Left ventricle myocardium superior (tissue), 1 donor: Measurements from ENCODE around the gene MEGF9. TPM values are rescaled to one million over a fixed set of nuclear protein-coding genes. Genes with fewer than 3 reads are reported as not detected.
"Not testable (repeated sequence)": the region's sequence is repeated elsewhere in the genome, so short reads cannot be mapped to it uniquely, and the experiment has no call there.

Experiments used
- ATAC-seq: fragments of 200-7000 bp; cut with Tn5 transposase; one replicate; pipeline ENCODE4 v1.9.1; 2020; ENCODE audit warnings: mild to moderate bottlenecking, moderate library complexity
- DNase-seq: peaks from one replicate; pipeline ENCODE4 v3.0.0-alpha.2; 2020
- intact Hi-C: fragments of 100-400 bp; cut with micrococcal nuclease; formaldehyde crosslinking; loops from one replicate; pipeline ENCODE4 v1.11.0; 2022
- long read RNA-seq: library from polyadenylated mRNA; unstranded; transcript quantifications from one replicate; pipeline ENCODE4 v2.0.0, GENCODE V29; 2021
- total RNA-seq: library from RNA; stranded (reverse); fragmentation: NEBNext Ultra II Directional; extraction: Animal tissue kit (Norgen Biotek cat#: 25700); gene quantifications from one replicate; pipeline ENCODE4 v1.2.1, GENCODE V29; 2021
- donor health status: DM: no; HTN: yes; CAD: no; lungs with severe emphysema.

The MEGF9 gene
- total RNA-seq, result 32.8 TPM
- long read RNA-seq, full-length matches to known transcripts, result 1 of 18 reads
- long read RNA-seq, partial matches to known transcripts, result 3 of 18 reads
- long read RNA-seq, other reads (novel, unspliced or antisense), result 14 of 18 reads

DNA sequence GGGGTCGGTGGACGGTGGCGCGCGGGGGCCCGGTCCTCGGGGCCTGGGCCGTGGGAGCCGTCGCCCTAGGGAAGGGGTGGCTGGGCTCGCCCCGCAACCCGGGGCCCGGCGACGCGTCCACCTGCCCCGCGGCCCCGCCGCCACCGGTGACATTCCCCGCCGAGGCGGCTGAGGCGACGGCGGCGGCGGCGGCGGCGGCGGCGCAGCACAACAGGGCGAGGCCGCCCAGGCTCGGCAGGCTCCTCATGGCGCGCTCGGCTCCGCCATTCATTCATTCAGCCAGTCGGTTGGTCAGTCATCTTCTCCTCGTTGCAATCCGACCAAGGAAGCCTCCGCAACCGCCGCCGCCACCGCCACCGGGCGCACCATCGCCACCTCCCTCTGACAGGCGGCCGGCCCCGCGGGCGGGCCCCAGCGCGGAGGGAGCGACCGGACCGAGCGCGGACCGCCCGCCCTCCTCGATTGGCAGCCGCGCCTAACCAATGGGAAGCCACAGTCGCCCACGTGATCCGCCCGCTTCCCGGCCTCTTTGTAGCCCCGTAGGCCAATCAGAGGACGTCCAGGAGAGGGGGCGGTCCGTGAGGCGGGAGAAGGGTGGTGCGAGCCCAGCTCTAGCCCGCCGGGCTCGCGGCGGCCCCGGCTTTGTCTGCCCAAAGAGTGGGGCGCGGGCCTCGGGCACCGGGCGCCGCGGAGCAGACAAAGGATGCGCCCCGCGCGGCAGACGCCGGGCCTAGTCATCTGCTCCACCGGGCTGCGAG, at the start of gene MEGF9:
Gene MEGF9, minus strand, starts transcription at position 383 of the 758 bp plus-strand sequence. Its CDS starts 112 bp downstream, at position 271.
- DNase-seq (peak; percentile 99), ATAC-seq (peak; percentile 98)
- intact Hi-C loops, result no loop called here

DNA sequence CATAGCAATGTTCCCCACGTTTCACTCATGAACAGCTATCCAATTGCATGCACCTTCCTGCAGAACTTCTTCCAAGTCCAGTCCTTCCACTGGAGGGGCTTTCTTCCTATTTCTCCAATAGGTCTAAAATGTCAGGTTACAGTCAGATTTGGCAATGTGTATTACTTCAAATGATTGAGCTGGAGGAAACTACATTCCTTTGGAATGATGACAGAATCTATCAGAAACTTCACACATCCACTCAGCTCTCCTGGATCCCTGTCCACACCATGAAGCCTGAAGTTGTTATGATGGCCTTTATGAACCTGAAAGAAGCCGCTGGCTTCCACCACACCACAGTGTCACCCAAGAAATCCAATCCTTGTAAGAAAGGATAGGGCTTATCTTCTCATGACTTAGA, 46.7 kb upstream of the MEGF9 start:
- ATAC-seq, result no peak

GRCh38 chr9:120759755-120760400, 45.6 kb upstream of the MEGF9 start:
- DNase-seq, result no peak
- intact Hi-C loops, result loop anchor here (5.0 to 10.0 kb wide), 2 partner anchors 175 to 297 kb away; no protein-coding TSS in a partner anchor
- no peak for ATAC-seq

More for the DNA sequence above, 46.7 kb upstream of the MEGF9 start:
- no peak for DNase-seq
- intact Hi-C loops, result loop anchor here (10.0 kb wide), 1 partner anchor 174 kb away; no protein-coding TSS in a partner anchor

- ATAC-seq (no peak), DNase-seq (no peak)
- intact Hi-C loops, result loop anchor here (5.0 kb wide), 1 partner anchor 299 kb away; no protein-coding TSS in a partner anchor
These were observed 44.3 kb upstream of the MEGF9 start for GRCh38 chr9:120758544-120758943.

DNA sequence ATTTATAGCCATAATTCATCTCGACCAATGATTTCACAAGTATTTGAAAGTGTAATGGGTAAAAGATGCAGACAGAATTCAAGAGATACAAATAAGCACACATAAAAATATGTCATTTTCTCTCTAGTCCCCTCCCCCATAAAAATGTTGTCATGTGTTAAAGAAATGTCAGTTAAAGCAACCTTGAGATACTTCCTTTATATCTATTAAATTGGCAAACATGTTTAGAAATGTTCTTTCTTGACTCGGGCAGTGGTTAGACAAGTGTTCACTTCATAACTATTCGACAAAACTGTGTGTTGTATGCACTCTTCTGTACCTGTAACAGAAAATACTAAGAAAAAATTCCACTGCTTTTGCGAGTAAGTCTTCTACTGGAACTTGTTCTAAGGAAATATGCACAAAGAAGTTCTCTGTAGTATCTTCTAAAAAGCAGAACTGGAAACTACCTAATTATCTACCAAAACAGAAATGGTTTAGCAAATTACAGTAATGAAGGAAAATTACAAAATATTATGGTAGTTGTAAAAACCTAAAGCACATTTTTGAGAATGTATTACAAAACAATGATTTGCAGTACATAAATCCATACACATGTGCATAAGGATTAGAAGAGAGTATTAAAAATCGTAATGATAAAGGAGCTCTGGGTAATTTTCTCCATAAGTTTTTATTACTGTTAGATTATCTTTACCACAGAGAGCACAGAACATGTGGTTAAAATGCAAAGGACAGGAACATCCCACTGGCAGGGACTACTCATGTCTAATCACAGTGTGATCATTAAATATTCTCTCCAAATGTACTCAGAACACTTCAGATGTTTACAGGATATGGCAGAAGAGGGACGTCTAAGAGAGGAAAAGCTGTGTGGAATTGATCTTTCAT, 43.0 kb upstream of the MEGF9 start:
- intact Hi-C loops, result loop anchor here (5.0 kb wide), 1 partner anchor 300 kb away; no protein-coding TSS in a partner anchor
- ATAC-seq, result no peak

GRCh38 chr9:120756531-120756930, 42.3 kb upstream of the MEGF9 start:
- intact Hi-C loops, result loop anchor here (5.0 kb wide), 1 partner anchor 301 kb away; no protein-coding TSS in a partner anchor
- ATAC-seq, result no peak
- DNase-seq, result no peak

More for the DNA sequence above, 43.0 kb upstream of the MEGF9 start:
- no peak for DNase-seq

- no peak for DNase-seq
- intact Hi-C loops, result loop anchor here (5.0 kb wide), 1 partner anchor 301 kb away; no protein-coding TSS in a partner anchor
- peak; percentile 66 for ATAC-seq
These were observed 41.7 kb upstream of the MEGF9 start for GRCh38 chr9:120755810-120756434.

DNA sequence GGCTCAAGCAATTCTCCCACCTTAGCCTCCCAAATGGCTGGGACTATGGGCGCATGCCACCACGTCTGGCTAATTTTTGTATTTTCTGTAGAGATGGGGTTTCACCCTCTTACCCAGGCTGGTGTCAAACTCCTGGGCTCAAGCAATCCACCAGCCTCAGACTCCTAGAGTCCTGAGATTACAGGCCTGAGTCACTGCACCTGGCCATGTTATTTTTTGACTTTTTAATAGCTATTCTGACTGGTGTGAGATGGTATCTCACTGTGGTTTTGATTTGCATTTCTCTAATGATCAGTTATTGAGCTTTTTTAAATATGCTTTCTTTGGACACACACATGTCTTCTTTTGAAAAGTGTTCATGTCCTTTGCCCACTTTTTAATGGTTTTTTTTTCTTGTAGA, 40.8 kb upstream of the MEGF9 start:
- DNase-seq (no peak), ATAC-seq (no peak)
- intact Hi-C loops, result loop anchor here (5.0 kb wide), 1 partner anchor 302 kb away; no protein-coding TSS in a partner anchor

DNA sequence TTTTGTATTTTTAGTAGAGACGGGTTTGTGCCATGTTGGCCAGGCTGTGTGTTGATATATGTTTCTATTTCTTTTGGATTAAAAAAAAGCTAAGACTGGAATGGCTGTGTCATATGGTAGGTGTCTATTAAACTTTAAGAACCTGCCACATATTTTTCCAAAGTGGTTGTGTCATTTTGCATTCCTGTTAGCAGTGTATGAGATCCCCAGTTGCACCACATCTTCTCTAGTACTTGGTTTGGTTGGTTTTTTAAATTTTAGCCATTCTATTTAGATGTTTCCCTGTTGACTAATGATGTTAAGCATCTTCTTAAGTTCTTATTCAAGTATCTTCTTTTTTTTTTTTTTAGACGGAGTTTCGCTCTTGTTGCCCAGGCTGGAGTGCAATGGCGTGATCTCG, 36.2 kb upstream of the MEGF9 start:
- intact Hi-C loops, result no loop called here
- DNase-seq, result no peak
- no peak for ATAC-seq

GRCh38 chr9:120746366-120746765, 32.1 kb upstream of the MEGF9 start:
- ATAC-seq, intact Hi-C loops: not testable (repeated sequence)

GRCh38 chr9:120745278-120745677, 31.0 kb upstream of the MEGF9 start:
- no peak for ATAC-seq
- intact Hi-C loops, result no loop called here
- no peak for DNase-seq

More at GRCh38 chr9:120746366-120746765, 32.1 kb upstream of the MEGF9 start:
- DNase-seq, result not testable (repeated sequence)

DNA sequence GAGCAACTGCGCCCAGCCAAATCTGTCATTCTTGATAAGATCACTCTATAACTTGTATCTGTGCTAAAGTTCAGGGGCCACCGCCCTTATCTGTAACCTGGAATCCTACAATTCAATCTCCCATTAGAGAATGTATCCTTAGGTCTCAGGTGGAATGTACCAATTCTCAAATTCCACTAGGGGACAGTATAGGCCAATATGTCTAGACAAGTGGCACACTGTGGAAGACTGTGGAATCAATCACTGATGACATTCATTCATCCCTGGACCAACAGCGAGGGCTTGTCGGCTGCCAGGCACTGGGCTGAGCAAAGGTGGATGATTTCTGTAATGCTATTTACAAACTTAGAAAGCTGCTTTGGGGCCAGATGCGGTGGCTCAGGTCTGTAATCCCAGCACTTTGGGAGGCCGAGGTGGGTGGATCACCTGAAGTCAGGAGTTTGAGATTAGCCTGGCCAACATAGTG, 28.7 kb upstream of the MEGF9 start:
- DNase-seq (no peak), ATAC-seq (peak; percentile 32)
- intact Hi-C loops, result no loop called here

GRCh38 chr9:120741701-120742100, 27.4 kb upstream of the MEGF9 start:
- DNase-seq, result no peak
- intact Hi-C loops, result no loop called here
- ATAC-seq, result no peak

DNA sequence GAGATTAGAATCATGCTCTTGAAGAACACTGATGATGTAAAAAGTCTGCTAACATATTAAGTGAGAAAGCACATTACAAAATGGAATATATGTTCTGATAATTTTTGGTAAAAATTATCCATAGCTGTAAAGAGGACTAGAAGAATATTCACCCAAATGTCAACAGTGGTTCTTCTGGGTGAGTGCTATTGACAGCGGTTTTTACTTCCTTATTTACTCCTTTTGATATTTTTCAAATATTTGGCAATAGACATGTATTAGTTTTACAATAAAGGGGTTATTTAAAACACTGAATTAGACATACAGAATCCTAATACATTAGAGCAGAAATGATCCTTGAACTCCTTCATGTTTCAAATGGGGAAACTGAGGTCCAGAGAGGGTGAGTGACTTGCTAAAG, 26.9 kb upstream of the MEGF9 start:
- ATAC-seq (no peak), DNase-seq (no peak)
- intact Hi-C loops, result no loop called here

DNA sequence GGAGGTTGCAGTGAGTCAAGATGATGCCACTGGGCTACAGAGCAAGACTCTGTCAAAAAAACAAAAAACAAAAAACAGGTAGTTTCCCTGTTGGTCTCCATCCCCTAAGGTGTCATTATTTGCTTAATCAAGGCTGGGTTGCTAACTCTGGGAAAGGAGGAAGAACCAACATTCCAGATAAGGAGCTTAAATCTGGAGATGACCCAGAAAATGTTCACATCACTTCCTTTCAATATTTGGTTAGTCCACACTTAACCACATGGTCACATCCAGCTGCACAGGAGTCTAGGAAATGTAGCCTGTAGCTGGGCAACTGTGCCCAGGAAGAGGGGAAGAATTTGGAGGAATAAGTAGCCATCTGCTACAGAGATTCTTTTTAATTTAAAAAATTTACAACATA, 25.9 kb upstream of the MEGF9 start:
- intact Hi-C loops, result no loop called here
- ATAC-seq (no peak), DNase-seq (no peak)

- DNase-seq, result no peak
- no peak for ATAC-seq
These were observed 23.3 kb upstream of the MEGF9 start for GRCh38 chr9:120737416-120738165.

DNA sequence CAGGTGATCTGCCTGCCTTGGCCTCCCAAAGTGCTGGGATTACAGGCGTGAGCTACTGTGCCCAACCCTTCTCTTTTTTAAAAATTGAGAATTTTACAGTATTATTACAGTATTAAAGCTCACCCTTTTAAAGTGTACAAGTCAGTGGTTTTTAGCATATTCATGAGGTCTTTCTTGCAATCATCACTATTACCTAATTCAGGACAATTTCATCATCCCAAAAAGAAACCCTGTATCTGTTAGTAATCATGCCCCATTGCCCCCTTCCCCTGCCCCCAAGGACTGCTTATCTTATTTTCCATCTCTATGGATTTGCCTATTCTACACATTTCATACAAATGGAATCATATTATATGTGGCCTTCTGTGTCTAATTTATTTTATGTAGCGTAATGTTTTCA, 22.6 kb upstream of the MEGF9 start:
- intact Hi-C loops, result no loop called here
- no peak for DNase-seq
- no peak for ATAC-seq

More at GRCh38 chr9:120737416-120738165, 23.3 kb upstream of the MEGF9 start:
- intact Hi-C loops, result no loop called here
